Uterus (tissue), 4 donors: Measurements from ENCODE around the gene PSMB1. TPM values are rescaled to one million over a fixed set of nuclear protein-coding genes. Genes with fewer than 3 reads are reported as not detected.
A peak's percentile ranks its signal among the peaks of the same experiment; 100 is the strongest.

ENCODE experiments used
- DNase-seq, 2 donors: peaks; one replicate each; pipeline ENCODE4 v3.0.0-alpha.2; 2019 to 2020
- H3K27ac ChIP-seq, 2 donors: fragments of 200-600 bp; sonication (generic); 1 replicate in 1 of 2; 2 replicates in 1 of 2; pipeline ENCODE4 v1.5.1; 2016 to 2018
- H3K27me3 ChIP-seq, 2 donors: fragments of 200-600 bp; sonication (generic); one replicate each; pipeline ENCODE4 v1.5.1; 2018 to 2019; ENCODE audit warnings: control low read depth in 1 of 2
- H3K36me3 ChIP-seq, 2 donors: fragments of 200-600 bp; sonication (generic); one replicate each; pipeline ENCODE4 v1.5.1; 2019; ENCODE audit warnings: control low read depth in 1 of 2
- H3K4me1 ChIP-seq, 2 donors: fragments of 200-600 bp; sonication (generic); one replicate each; pipeline ENCODE4 v1.5.1; 2018 to 2019; ENCODE audit warnings: control low read depth in 1 of 2
- H3K4me3 ChIP-seq, 2 donors: fragments of 200-600 bp; sonication (generic); 1 replicate in 1 of 2; 2 replicates in 1 of 2; pipeline ENCODE4 v1.5.1; 2018 to 2019; ENCODE audit warnings: mild to moderate bottlenecking in 1 of 2
- H3K9me3 ChIP-seq, 2 donors: fragments of 200-600 bp; sonication (generic); one replicate each; pipeline ENCODE4 v1.5.1; 2019; ENCODE audit warnings: control low read depth in 1 of 2
- CTCF ChIP-seq, 4 experiments: fragments of 200-600 bp in 2 of 4; fragments of 450-650 bp in 2 of 4; sonication (generic) in 2 of 4; IDR thresholded peaks; one replicate each; pipeline ENCODE4 v1.5.1; 2016 to 2019; ENCODE audit warnings: antibody characterized with exemption in 4 of 4, mild to moderate bottlenecking in 2 of 4, moderate library complexity in 1 of 4
- POLR2A ChIP-seq, 2 donors: fragments of 450-650 bp; IDR thresholded peaks; one replicate each; pipeline ENCODE4 v1.6.1; 2016; ENCODE audit warnings: antibody characterized with exemption in 2 of 2, mild to moderate bottlenecking in 1 of 2, moderate library complexity in 1 of 2
- intact Hi-C: fragments of 100-400 bp; cut with DNase I; formaldehyde crosslinking; loops from one replicate; pipeline ENCODE4 v1.15.1; 2023; ENCODE audit warnings: low total_unique reads
- total RNA-seq, 4 donors: library from RNA; depleted of rRNA in 3 of 4; stranded (reverse); fragments of >200 nt in 3 of 4; gene quantifications; one replicate each; pipeline versions ENCODE4 v1.1.0 to v1.2.4, GENCODE V29; 2014 to 2023
- donor health status: DM: yes; HTN: yes; CAD: no.

Gene PSMB1
- total RNA-seq = 100 to 1,000 TPM; 109 to 169 (median 144) TPM

GRCh38 chr6:170552765-170553533 is at the start of gene PSMB1:
Gene PSMB1, minus strand, starts transcription at chr6:170553307. Its CDS starts 65 bp downstream, at chr6:170553242.
- peak; percentile 92 to 95 for DNase-seq
- Histone ChIP-seq H3K27ac (peak within 1 kb of the TSS; percentile 89 to 90), H3K4me1 (peaks cover 4 to 14% of the 10 kb centered on the region in 2 donors), H3K4me3 (peak within 1 kb of the TSS; percentile 71 to 83), H3K27me3 (no peaks in the 10 kb centered on the region), H3K36me3 (no peaks in the 10 kb centered on the region), H3K9me3 (no peaks in the 10 kb centered on the region)
- TF ChIP-seq CTCF (IDR thresholded peaks at IDR 0.05) = no peak
- peak; percentile 68 to 93 for TF ChIP-seq POLR2A (IDR thresholded peaks at IDR 0.05)
- intact Hi-C loops = no loop called here

- intact Hi-C loops = no loop called here
- Histone ChIP-seq H3K4me3 (no peak overlapping the region), H3K4me1 (no peaks in the 10 kb centered on the region), H3K27me3 (no peaks in the 10 kb centered on the region), H3K36me3 (no peaks in the 10 kb centered on the region), H3K27ac (no peak overlapping the region), H3K9me3 (peaks cover 0 to 3% of the 10 kb centered on the region in 2 donors)
- no peak for TF ChIP-seq CTCF (IDR thresholded peaks at IDR 0.05)
- no peak for TF ChIP-seq POLR2A (IDR thresholded peaks at IDR 0.05)
- DNase-seq = no peak
These were observed 44.2 kb upstream of the PSMB1 start for GRCh38 chr6:170597278-170597677.

- Histone ChIP-seq H3K4me1 (no peaks in the 10 kb centered on the region), H3K36me3 (no peaks in the 10 kb centered on the region), H3K4me3 (no peak overlapping the region), H3K27ac (no peak overlapping the region), H3K27me3 (no peaks in the 10 kb centered on the region), H3K9me3 (peaks cover 0 to 3% of the 10 kb centered on the region in 2 donors)
- TF ChIP-seq POLR2A (IDR thresholded peaks at IDR 0.05) (no peak), CTCF (IDR thresholded peaks at IDR 0.05) (no peak)
- DNase-seq = no peak
- intact Hi-C loops = no loop called here
These were observed 43.3 kb upstream of the PSMB1 start for GRCh38 chr6:170596426-170596825.

- no peaks in the 10 kb centered on the region for H3K36me3 ChIP-seq
- DNase-seq = no peak
- H3K9me3 ChIP-seq = peaks cover 0 to 3% of the 10 kb centered on the region in 2 donors
- H3K27ac ChIP-seq = no peak overlapping the region
- TF ChIP-seq CTCF (IDR thresholded peaks at IDR 0.05) (no peak), POLR2A (IDR thresholded peaks at IDR 0.05) (no peak)
- no peaks in the 10 kb centered on the region for H3K4me1 ChIP-seq
- no peaks in the 10 kb centered on the region for H3K27me3 ChIP-seq
- no peak overlapping the region for H3K4me3 ChIP-seq
- intact Hi-C loops = no loop called here
These were observed 37.6 kb upstream of the PSMB1 start for GRCh38 chr6:170590725-170591124.

GRCh38 chr6:170584954-170585498 is 31.9 kb upstream of the PSMB1 start:
- no peak for DNase-seq
- Histone ChIP-seq H3K36me3 (no peaks in the 10 kb centered on the region), H3K4me3 (peak overlapping the region; percentile 69 to 85), H3K9me3 (no peaks in the 10 kb centered on the region), H3K27me3 (no peaks in the 10 kb centered on the region), H3K4me1 (no peaks in the 10 kb centered on the region), H3K27ac (peak overlapping the region; percentile 82 to 88)
- intact Hi-C loops = no loop called here
- no peak for TF ChIP-seq POLR2A (IDR thresholded peaks at IDR 0.05)
- TF ChIP-seq CTCF (IDR thresholded peaks at IDR 0.05) = peak in 1 of 4 experiments; percentile 1
